Muscle layer of duodenum (tissue), 2 donors: ENCODE results near the gene MARCHF9.
A peak's percentile ranks its signal among the peaks of the same experiment; 100 is the strongest.

Source experiments
- H3K27ac ChIP-seq: one replicate; pipeline ENCODE4 v1.7.0; 2013; ENCODE audit warnings: mild to moderate bottlenecking, low read length
- H3K27me3 ChIP-seq: one replicate; pipeline ENCODE4 v1.7.0; 2013; ENCODE audit warnings: low read depth, mild to moderate bottlenecking, control low read depth, low read length
- H3K36me3 ChIP-seq, 2 donors: one replicate each; pipeline ENCODE4 v1.7.0; 2013; ENCODE audit warnings: low read length in 2 of 2, control low read depth in 1 of 2, mild to moderate bottlenecking in 1 of 2; ENCODE audit not compliant: insufficient read depth in 2 of 2, control insufficient read depth in 1 of 2
- H3K4me1 ChIP-seq, 2 donors: one replicate each; pipeline ENCODE4 v1.7.0; 2013; ENCODE audit warnings: low read length in 2 of 2, mild to moderate bottlenecking in 2 of 2, control low read depth in 1 of 2, moderate library complexity in 1 of 2; ENCODE audit not compliant: insufficient read depth in 2 of 2, control insufficient read depth in 1 of 2
- H3K4me3 ChIP-seq, 2 donors: one replicate each; pipeline ENCODE4 v1.7.0; 2013; ENCODE audit warnings: low read length in 2 of 2, low read depth in 1 of 2, mild to moderate bottlenecking in 1 of 2
- H3K9me3 ChIP-seq, 2 donors: one replicate each; pipeline ENCODE4 v1.7.0; 2013; ENCODE audit warnings: low read length in 2 of 2, control low read depth in 1 of 2, mild to moderate bottlenecking in 1 of 2; ENCODE audit not compliant: control insufficient read depth in 1 of 2
- donor health status: healthy.

Gene MARCHF9

DNA sequence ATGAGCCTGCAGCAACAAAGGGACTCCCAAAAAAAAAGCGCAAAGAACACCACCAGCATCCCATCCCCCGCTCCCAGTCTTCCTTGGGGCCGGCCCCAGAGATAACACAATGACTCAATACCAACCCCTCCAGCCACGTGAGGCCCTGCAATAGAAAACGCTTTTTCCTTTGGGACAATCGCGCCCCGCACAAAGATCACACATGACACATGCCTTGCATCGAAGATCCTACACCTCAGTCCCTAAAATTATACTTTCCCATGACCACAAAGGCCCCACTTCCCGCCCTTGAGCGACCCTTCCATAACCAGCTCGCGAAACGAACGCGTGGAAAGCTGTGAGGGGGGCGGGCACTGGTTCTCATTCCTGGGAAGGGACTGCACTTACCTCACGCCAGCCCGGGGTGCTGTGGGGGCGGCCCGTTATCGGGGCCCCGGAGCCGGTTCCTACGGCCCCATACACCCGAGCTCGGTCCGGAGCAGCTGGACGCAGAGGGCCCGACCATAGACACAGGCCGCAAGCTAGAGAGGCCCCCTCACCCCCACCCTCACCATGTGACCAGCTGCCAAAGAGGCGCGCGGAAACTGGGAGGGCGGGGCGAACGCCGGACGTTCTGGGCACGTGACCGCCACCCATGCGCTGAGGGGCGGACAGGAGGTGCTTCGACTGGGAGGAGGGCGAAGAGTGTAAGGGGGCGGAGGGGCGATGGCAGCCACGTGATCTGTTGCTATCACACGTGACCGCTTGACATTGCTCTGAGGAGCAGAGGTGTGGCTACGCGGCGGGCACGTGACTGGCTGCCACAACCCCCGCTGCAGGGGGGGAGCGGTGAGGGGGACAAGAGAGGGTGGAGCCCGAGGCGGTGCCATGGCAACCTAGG is 2.9 kb upstream of the MARCHF9 start, which contains the start of gene CDK4:
CDK4 (minus strand) TSS at position 523 of the 880 bp plus-strand sequence. CDS start 593 bp downstream, outside the sequence.
- Histone ChIP-seq H3K4me3 (peak within 1 kb of the TSS; percentile 83 to 91), H3K27ac (peak within 1 kb of the TSS; percentile 90), H3K9me3 (no peaks in the 10 kb centered on the region), H3K4me1 (peaks cover 16 to 38% of the 10 kb centered on the region in 2 donors), H3K27me3 (no peaks in the 10 kb centered on the region), H3K36me3 (peaks cover 12 to 32% of the 10 kb centered on the region in 2 donors)

DNA sequence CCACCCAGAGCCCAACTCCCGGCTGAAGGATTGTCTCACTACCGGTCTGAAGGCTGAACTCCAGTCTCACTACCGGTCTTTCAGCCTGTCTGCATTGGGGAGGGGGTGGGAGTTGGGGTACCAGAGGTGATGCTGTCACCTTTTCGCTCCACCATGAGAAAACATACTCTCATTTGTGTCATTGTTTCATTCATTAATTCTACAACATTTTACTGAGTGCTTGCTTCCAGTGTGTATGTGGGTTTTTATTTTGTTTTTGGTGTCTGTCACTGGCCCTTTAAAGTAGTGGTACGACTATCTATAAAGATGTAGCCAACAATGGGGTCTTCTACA is 2.3 kb upstream of the MARCHF9 start:
- Histone ChIP-seq H3K27ac (peak overlapping the region; percentile 53), H3K27me3 (no peaks in the 10 kb centered on the region), H3K36me3 (peaks cover 8 to 30% of the 10 kb centered on the region in 2 donors), H3K4me1 (peaks cover 16 to 38% of the 10 kb centered on the region in 2 donors), H3K9me3 (no peaks in the 10 kb centered on the region), H3K4me3 (peak overlapping the region; percentile 43 to 83)

DNA sequence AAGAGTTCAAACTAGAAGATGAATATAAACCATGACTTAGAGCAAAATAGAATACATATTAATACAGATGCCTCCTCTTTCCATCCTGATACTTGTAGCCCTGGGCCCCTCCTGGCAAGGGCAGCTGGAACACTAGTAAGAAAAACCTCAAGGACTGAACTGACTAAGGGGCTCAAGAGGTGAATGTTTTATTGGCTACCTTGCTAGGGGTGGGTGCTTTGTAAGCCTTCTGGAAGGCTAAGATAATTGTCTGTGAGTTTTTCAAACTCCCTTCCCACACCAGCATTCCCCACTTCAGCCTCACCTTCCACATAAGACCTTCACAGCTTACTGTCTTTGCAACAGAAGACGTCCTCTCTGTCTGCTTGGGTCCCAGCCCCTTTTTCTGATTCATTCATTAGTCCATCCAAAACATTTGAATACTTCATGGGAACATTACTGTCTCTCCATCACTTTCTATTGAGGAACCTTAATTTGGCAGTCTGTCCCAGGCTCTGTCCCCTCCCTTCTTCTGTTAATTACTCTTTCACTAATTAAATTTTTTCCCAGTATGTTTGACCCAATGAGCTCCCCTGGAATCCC is 1.1 kb upstream of the MARCHF9 start:
- H3K27me3 ChIP-seq: no peaks in the 10 kb centered on the region
- H3K4me3 ChIP-seq: peak overlapping the region in 1 of 2 donors; percentile 72
- no peaks in the 10 kb centered on the region for H3K9me3 ChIP-seq
- no peak overlapping the region for H3K27ac ChIP-seq
- H3K4me1 ChIP-seq: peaks cover 16 to 38% of the 10 kb centered on the region in 2 donors
- H3K36me3 ChIP-seq: peaks cover 16 to 31% of the 10 kb centered on the region in 2 donors

DNA sequence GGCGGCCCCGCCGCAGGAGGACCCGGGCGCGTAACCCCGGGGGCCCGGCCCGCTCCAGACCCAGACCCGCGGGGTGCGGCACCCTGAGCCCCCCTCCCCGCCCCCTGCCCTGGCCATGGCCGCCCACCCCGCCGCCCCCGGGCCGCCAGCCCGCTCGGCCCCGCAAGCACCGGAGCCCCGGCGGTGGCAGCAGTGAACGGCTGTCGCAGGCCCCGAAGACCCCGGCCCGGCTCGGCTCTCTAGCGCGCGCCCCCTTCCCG is 221 bp downstream of the MARCHF9 start:
- Histone ChIP-seq H3K27me3 (no peaks in the 10 kb centered on the region), H3K4me1 (peaks cover 16 to 38% of the 10 kb centered on the region in 2 donors), H3K4me3 (peak overlapping the region in 1 of 2 donors; percentile 72), H3K9me3 (no peaks in the 10 kb centered on the region), H3K36me3 (peaks cover 10 to 30% of the 10 kb centered on the region in 2 donors), H3K27ac (no peak overlapping the region)

DNA sequence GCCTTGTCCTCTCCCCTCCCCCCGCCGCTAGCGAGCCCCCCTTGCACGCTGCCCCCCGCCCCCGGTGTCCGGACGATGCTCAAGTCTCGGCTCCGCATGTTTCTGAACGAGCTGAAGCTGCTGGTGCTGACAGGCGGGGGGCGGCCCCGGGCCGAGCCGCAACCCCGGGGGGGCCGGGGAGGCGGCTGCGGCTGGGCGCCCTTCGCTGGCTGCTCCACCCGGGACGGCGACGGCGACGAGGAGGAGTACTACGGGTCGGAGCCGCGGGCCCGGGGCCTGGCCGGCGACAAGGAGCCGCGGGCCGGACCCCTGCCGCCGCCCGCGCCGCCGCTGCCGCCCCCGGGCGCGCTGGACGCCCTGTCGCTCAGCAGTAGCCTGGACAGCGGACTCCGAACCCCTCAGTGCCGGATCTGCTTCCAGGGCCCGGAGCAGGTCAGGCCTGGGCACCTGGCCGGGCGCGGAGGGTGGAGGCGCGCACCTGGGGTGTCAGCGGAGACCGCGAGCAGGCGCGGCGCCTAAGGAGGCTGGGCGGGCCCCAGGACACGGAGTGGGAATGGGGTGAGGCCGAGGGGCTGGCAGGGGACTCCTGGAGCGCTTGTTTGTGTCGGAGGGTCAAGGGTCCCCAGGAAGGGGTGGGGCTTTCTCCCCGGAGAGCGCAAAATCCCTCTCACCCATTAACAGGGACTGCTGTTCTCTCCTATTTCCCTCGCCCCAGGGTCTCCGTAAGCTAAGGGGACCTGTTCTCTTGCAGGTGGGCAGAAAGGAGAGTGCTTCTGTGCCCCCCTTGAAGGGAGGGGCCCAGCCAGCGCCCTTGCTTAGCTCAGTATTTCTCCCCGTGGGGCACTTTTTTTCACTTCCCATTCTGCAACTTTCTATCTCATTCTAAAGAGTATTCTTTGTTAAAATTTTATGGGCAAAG is 810 bp downstream of the MARCHF9 start:
- H3K4me3 ChIP-seq: peak overlapping the region; percentile 60 to 72
- H3K27me3 ChIP-seq: no peaks in the 10 kb centered on the region
- H3K4me1 ChIP-seq: peaks cover 16 to 35% of the 10 kb centered on the region in 2 donors
- H3K36me3 ChIP-seq: peaks cover 10 to 24% of the 10 kb centered on the region in 2 donors
- no peak overlapping the region for H3K27ac ChIP-seq
- no peaks in the 10 kb centered on the region for H3K9me3 ChIP-seq

DNA sequence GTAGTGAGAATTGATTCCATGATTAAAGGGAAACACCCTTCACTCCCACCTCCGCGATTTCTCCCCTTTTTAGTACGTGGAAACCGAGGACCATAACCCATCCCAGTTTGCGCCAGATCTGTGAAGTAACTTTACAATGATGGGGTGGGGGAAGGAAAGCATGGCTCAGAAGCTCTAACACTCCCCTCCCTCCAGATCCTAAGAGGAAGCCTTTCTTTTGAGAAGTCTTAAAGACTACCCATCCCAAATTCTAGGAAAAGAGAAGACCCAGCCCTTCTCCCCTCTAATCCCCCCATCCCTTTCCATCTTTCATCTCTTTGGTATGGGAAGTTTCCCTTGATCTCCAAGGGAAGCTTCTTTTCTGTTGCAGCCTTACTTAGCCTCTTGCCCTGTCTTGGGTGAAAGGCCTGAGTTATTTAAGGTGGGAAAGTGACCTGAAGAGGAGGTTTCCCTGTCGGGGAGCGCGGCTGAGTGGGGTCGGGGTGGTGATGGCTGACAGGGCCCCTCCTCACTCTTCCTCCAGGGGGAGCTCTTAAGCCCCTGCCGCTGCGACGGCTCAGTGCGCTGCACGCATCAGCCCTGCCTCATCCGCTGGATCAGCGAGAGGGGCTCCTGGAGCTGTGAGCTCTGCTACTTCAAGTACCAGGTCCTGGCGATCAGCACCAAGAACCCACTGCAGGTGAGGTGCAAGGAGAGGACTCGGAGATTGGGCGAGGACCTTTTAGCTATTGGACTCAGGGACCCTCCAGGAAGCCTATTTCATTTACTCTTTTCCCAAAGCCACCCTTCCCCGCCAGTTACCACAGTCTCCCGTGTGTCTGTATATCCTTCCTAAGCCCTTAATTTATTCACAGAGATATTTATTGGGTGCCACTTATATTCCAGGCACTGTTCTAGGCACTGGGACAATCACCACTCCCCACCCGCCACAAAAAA is 1.8 kb downstream of the MARCHF9 start:
- Histone ChIP-seq H3K27me3 (no peaks in the 10 kb centered on the region), H3K27ac (no peak overlapping the region), H3K9me3 (no peaks in the 10 kb centered on the region), H3K4me3 (peak overlapping the region in 1 of 2 donors; percentile 60), H3K4me1 (peaks cover 9 to 26% of the 10 kb centered on the region in 2 donors), H3K36me3 (peaks cover 10 to 23% of the 10 kb centered on the region in 2 donors)

DNA sequence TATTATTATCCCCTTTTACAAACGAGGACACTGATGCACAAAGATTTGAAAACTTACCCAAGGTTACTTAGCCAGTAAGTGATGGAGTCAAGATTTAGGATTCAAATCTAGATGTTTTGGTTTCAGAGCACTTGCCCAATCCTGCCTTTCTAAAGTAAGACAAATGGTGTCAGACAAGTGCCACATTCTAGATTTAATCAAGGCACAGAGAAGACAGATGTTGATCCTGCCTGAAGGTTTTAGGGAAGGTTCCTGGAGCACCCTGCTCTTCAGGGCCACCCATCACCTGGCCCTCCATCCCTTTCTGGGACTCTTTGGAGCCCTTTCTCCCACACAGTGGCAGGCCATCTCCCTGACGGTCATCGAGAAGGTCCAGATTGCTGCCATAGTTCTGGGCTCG is 2.9 kb downstream of the MARCHF9 start:
- peaks cover 8 to 23% of the 10 kb centered on the region in 2 donors for H3K4me1 ChIP-seq

DNA sequence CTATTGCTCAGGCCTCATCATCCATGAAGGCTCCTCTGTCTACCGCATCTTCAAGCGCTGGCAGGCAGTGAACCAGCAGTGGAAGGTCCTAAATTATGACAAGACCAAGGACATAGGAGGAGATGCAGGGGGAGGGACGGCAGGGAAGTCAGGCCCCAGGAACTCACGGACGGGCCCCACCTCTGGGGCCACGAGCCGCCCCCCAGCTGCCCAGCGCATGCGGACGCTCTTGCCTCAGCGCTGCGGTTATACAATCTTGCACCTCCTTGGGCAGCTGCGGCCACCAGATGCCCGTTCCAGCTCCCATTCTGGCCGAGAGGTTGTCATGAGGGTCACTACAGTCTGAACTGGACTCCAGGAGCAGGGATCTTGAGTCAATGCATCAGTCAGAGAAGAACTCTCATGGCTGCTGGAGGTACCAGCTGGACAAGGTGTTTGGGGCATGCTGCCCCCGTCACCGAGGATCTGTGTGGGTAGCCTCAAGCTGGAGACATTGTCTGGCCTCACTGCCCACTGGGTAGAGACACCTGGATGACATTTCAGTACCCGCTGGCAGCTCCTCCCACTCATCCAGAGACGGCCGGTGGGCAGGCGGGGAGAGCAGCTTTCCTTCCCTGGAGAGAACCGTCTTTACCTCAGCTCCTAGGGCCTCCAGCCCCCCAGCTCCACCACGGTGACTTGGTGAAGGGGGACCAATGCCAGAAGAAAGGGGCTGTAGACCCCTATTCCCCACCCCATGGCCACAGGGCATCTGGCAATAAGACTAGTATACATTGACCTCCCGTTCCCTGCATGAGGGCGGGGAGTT is 3.9 kb downstream of the MARCHF9 start:
- Histone ChIP-seq H3K27ac (no peak overlapping the region), H3K27me3 (peaks cover 3% of the 10 kb centered on the region), H3K36me3 (peaks cover 10 to 20% of the 10 kb centered on the region in 2 donors), H3K4me3 (no peak overlapping the region), H3K9me3 (no peaks in the 10 kb centered on the region), H3K4me1 (peaks cover 5 to 20% of the 10 kb centered on the region in 2 donors)

More for the DNA sequence above, 2.9 kb downstream of the MARCHF9 start:
- no peak overlapping the region for H3K4me3 ChIP-seq
- H3K9me3 ChIP-seq: no peaks in the 10 kb centered on the region
- no peak overlapping the region for H3K27ac ChIP-seq
- H3K36me3 ChIP-seq: peaks cover 10 to 20% of the 10 kb centered on the region in 2 donors
- H3K27me3 ChIP-seq: no peaks in the 10 kb centered on the region

DNA sequence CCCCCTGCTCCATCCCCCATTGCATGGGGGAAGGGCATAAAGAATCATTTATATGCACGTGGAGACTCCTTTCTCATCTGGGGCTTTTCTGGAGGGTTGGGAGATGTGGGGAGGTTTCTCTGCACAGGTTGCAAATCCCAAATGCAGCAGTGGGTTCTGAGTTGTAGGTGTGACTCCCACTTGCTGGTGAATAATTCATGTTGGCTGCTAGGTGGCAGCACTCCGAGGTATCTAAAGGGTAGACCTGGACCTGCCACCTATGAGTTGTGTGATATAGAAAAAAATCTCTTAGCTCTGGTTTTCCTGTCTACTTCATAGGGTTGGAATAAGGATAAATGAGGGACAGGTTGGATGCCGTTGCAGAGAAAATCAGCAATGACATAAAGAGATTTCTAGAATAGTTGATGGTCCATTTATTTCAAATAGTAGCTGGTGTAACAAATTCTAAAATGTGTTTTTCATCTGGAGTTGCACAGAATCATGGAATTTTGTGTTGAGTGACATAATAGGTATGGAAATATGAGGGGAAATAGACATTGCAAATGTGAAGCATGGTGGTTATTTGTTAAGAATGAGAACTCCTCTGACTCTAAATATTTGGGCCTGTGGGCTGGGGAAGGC is 4.6 kb downstream of the MARCHF9 start:
- H3K36me3 ChIP-seq: peaks cover 10 to 20% of the 10 kb centered on the region in 2 donors
- no peak overlapping the region for H3K4me3 ChIP-seq
- H3K27ac ChIP-seq: no peak overlapping the region
- H3K4me1 ChIP-seq: peaks cover 2 to 16% of the 10 kb centered on the region in 2 donors
- H3K9me3 ChIP-seq: no peaks in the 10 kb centered on the region
- peaks cover 10% of the 10 kb centered on the region for H3K27me3 ChIP-seq
